Naive B cell (primary cell): ENCODE measurements around the gene TPCN2. TPM values are rescaled to one million over a fixed set of nuclear protein-coding genes. Genes with fewer than 3 reads are reported as not detected.
A peak's percentile ranks its signal among the peaks of the same experiment; 100 is the strongest.

Experiments
- ATAC-seq, 2 donors: fragments of 150-1000 bp; cut with Tn5 transposase; 2 replicates each; pipeline ENCODE4 v1.10.0; 2021; ENCODE audit warnings: low read depth in 2 of 2, mild to moderate bottlenecking in 2 of 2, moderate library complexity in 2 of 2
- DNase-seq: peaks from one replicate; pipeline ENCODE4 v3.0.0; 2022
- H3K27ac Mint-ChIP-seq, 6 donors: one replicate each; pipeline ENCODE4 v1.8.0; 2020 to 2022; ENCODE audit warnings: mild to moderate bottlenecking in 6 of 6, mixed read lengths in 6 of 6, moderate library complexity in 5 of 6, inconsistent platforms in 2 of 6
- H3K27me3 Mint-ChIP-seq, 3 donors: one replicate each; pipeline ENCODE4 v1.8.0; 2021 to 2022; ENCODE audit warnings: mixed read lengths in 3 of 3, mild to moderate bottlenecking in 1 of 3
- H3K36me3 Mint-ChIP-seq, 2 donors: one replicate each; pipeline ENCODE4 v1.8.0; 2020 to 2022; ENCODE audit warnings: mixed read lengths in 2 of 2, inconsistent platforms in 1 of 2, mild to moderate bottlenecking in 1 of 2
- H3K4me1 Mint-ChIP-seq, 3 donors: one replicate each; pipeline ENCODE4 v1.8.0; 2020 to 2022; ENCODE audit warnings: mixed read lengths in 3 of 3, inconsistent platforms in 1 of 3, mild to moderate bottlenecking in 1 of 3, moderate library complexity in 1 of 3
- H3K4me3 Mint-ChIP-seq, 8 donors: one replicate each; pipeline ENCODE4 v1.8.0; 2020 to 2022; ENCODE audit warnings: mild to moderate bottlenecking in 8 of 8, mixed read lengths in 8 of 8, moderate library complexity in 8 of 8, inconsistent platforms in 2 of 8
- H3K9me3 Mint-ChIP-seq, 7 donors: one replicate each; pipeline ENCODE4 v1.8.0; 2020 to 2022; ENCODE audit warnings: mixed read lengths in 7 of 7, mild to moderate bottlenecking in 5 of 7, inconsistent platforms in 2 of 7, moderate library complexity in 1 of 7
- polyA plus RNA-seq, 6 donors: library from polyadenylated mRNA; unstranded; fragments of 300-500 nt; fragmentation: Illumina TruSeq; gene quantifications; one replicate each; pipeline ENCODE4 v1.2.3, GENCODE V29; 2021; ENCODE audit warnings: low read depth in 6 of 6

TPCN2 gene
- polyA plus RNA-seq, 6 donors from 2014 or later, result 4.8 to 12.5 (median 6.9) TPM

DNA sequence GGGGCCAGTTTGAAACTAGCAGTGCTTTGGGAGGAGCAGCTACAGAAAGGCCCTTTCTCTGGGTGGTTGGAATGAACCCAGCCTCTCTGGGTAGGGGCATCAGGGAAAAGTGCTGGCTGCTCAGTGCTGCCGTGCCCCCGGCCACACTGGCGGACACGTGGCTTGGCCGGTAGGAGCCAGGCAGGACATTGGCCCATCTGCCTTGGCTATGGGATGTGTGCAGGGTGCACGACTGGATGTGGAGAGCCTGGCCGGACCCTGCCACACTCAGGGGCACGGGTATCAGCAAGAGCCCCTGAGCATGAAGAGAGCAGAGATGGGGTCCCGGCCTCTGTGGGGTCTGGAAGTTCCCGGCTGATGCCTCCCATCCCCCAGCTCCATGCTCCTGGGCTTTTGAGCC is 46.6 kb downstream of the TPCN2 start:
- no peaks in the 10 kb centered on the region for H3K27me3 Mint-ChIP-seq
- ATAC-seq (no peak), DNase-seq (no peak)
- peaks cover 3 to 10% of the 10 kb centered on the region in 2 donors for H3K36me3 Mint-ChIP-seq
- H3K4me1 Mint-ChIP-seq, result no peaks in the 10 kb centered on the region
- no peak overlapping the region for H3K4me3 Mint-ChIP-seq
- peaks cover 0 to 5% (median 0%) of the 10 kb centered on the region in 7 donors for H3K9me3 Mint-ChIP-seq
- H3K27ac Mint-ChIP-seq, result no peak overlapping the region

DNA sequence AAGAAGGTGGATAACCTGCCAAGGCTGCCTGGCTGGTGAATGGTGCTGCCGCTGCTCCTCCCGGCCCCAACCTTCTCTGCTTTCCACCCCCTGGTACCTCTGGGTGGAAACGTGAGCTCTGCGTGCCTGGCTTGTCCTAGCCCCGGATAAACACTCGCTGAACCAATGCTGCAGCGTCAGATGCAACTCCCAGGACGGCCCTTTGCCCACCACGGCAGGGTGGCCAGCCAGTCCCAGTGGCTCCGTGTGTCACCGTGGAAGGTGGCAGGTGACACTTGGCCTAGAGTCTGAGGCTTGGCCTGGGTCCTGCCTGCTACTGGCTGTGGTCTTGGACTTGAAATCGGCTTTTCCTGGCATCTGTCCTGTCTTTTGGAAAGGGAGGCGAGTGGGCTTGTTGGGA is 47.7 kb downstream of the TPCN2 start:
- H3K36me3 Mint-ChIP-seq, result peaks cover 0 to 10% of the 10 kb centered on the region in 2 donors
- H3K9me3 Mint-ChIP-seq, result peaks cover 0 to 5% (median 0%) of the 10 kb centered on the region in 7 donors
- ATAC-seq (no peak), DNase-seq (no peak)
- no peak overlapping the region for H3K27ac Mint-ChIP-seq
- peaks cover 0 to 2% (median 0%) of the 10 kb centered on the region in 3 donors for H3K4me1 Mint-ChIP-seq
- H3K27me3 Mint-ChIP-seq, result peaks cover 0 to 4% (median 0%) of the 10 kb centered on the region in 3 donors
- H3K4me3 Mint-ChIP-seq, result no peak overlapping the region

DNA sequence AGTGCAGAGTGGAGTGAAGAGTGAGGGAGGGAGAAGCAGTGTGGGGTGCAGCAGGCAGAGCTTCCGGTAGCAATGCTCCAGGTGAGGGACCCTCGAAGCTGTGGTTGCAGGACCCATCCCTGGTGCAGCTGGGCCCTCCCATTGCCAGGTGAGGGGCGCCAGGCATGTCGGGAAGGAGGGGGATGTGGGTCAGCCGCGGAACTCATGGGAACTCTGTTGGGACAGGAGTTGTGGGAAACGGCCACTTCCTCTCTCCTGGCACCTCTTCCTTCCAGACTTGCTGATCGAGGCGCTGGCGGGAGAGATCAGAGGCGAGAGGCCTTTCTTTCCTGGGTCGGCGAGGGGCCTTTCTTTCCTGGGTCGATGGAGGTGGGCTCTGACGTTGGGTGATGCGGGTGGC is 48.5 kb downstream of the TPCN2 start:
- DNase-seq, result no peak
- H3K4me3 Mint-ChIP-seq, result no peak overlapping the region
- H3K4me1 Mint-ChIP-seq, result peaks cover 0 to 4% (median 0%) of the 10 kb centered on the region in 3 donors
- peaks cover 0 to 5% of the 10 kb centered on the region in 2 donors for H3K36me3 Mint-ChIP-seq
- no peak for ATAC-seq
- H3K27me3 Mint-ChIP-seq, result peaks cover 0 to 5% (median 0%) of the 10 kb centered on the region in 3 donors
- H3K27ac Mint-ChIP-seq, result no peak overlapping the region
- H3K9me3 Mint-ChIP-seq, result no peaks in the 10 kb centered on the region

DNA sequence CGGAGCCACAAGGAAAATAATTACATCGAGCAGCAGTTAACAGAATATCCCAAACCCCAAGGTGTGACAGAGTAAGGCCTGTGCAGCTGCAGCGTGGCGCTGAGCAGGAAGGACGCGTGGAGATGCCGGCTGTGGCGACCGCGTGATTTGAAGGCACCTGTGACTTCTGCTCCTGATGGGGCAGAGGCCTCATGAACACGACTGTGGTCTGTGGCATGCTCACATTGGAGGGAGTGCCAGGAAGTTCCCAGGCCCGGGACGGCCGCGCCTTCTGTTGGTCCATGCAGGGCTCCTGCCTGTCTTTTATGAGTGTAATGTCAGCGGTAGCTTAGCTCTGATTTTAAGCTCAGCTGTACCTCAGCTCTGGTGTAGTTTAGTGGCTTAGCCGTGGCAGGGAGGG is 50.4 kb downstream of the TPCN2 start:
- ATAC-seq (no peak), DNase-seq (no peak)
- H3K4me1 Mint-ChIP-seq, result peaks cover 0 to 4% (median 0%) of the 10 kb centered on the region in 3 donors
- no peaks in the 10 kb centered on the region for H3K36me3 Mint-ChIP-seq
- peaks cover 0 to 14% (median 0%) of the 10 kb centered on the region in 3 donors for H3K27me3 Mint-ChIP-seq
- no peak overlapping the region for H3K4me3 Mint-ChIP-seq
- H3K9me3 Mint-ChIP-seq, result no peaks in the 10 kb centered on the region
- H3K27ac Mint-ChIP-seq, result peak overlapping the region in 1 of 6 donors; percentile 81

DNA sequence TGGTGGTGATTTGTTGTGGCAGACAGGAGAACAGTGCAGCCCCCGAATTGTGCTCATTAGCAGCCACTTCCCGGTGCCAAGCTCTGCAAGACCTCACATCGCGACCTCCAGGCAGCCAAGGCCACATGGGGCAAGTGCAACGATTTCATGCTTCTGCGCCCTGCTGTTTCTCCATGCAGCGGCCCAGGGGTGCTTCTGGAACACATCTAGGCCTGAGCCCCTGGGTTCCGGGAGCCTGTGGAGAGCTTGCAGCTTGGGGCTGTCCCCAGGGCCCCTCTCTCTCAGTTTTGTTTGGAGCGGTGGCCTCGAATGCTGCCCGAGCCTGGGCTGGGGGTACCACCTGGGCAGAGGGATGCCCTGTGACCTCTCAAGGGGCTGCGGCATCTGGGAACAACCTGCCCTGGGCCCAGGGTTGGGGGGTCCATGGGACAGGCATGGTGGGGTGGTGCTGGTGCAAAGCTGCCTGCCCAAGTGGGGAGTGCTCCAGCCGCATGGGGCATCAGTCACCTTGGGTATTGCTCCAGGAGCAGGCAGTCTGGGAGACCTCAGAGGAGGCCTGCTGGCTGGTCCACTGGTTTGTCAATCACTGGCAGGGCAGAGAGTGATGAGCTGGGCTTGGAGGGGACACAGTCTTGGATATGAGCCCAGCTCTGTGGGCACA is 51.9 kb downstream of the TPCN2 start:
- no peak overlapping the region for H3K27ac Mint-ChIP-seq
- H3K27me3 Mint-ChIP-seq, result peaks cover 0 to 14% (median 0%) of the 10 kb centered on the region in 3 donors
- no peak overlapping the region for H3K4me3 Mint-ChIP-seq
- peaks cover 0 to 4% (median 0%) of the 10 kb centered on the region in 3 donors for H3K4me1 Mint-ChIP-seq
- H3K9me3 Mint-ChIP-seq, result no peaks in the 10 kb centered on the region
- H3K36me3 Mint-ChIP-seq, result no peaks in the 10 kb centered on the region
- DNase-seq (no peak), ATAC-seq (no peak)

DNA sequence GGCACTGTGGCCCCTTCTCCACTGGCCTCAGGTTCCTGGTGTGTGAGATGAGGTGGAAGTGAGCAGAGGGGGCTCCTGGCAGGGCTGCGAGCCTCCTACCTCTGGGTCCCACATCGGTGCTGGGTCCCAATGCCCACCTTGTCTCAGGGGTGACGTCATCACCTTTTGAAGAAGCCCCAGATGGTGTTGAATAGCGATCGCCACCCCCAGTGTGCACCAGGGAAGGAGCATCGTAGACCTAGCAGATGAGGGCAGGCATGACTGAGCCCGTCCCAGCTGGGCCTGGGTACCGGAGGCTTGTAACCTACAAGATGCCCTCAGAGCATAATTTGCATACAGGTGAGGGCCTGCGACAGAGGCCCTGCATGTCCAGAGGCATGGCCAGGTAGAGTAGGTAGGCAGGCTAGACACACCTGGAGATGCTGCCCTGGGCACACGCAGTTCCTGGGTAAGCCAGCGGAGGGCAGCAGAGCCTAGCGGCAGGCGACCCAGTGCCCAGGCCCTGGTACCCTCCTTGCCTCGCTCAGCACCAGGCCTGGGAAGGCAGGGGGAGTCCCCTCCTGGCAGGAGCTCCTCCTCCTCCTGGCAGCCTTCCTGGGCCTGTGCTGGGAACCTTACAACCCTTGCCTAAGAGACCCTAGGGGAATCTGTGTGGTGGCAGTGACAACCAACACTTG is 52.5 kb downstream of the TPCN2 start:
- no peak overlapping the region for H3K4me3 Mint-ChIP-seq
- DNase-seq (peak; percentile 72), ATAC-seq (peak; percentile 90 to 95)
- H3K27ac Mint-ChIP-seq, result peak overlapping the region in 1 of 6 donors; percentile 76
- no peaks in the 10 kb centered on the region for H3K9me3 Mint-ChIP-seq
- H3K36me3 Mint-ChIP-seq, result no peaks in the 10 kb centered on the region
- peaks cover 0 to 14% (median 0%) of the 10 kb centered on the region in 3 donors for H3K27me3 Mint-ChIP-seq
- H3K4me1 Mint-ChIP-seq, result peaks cover 0 to 4% (median 0%) of the 10 kb centered on the region in 3 donors

DNA sequence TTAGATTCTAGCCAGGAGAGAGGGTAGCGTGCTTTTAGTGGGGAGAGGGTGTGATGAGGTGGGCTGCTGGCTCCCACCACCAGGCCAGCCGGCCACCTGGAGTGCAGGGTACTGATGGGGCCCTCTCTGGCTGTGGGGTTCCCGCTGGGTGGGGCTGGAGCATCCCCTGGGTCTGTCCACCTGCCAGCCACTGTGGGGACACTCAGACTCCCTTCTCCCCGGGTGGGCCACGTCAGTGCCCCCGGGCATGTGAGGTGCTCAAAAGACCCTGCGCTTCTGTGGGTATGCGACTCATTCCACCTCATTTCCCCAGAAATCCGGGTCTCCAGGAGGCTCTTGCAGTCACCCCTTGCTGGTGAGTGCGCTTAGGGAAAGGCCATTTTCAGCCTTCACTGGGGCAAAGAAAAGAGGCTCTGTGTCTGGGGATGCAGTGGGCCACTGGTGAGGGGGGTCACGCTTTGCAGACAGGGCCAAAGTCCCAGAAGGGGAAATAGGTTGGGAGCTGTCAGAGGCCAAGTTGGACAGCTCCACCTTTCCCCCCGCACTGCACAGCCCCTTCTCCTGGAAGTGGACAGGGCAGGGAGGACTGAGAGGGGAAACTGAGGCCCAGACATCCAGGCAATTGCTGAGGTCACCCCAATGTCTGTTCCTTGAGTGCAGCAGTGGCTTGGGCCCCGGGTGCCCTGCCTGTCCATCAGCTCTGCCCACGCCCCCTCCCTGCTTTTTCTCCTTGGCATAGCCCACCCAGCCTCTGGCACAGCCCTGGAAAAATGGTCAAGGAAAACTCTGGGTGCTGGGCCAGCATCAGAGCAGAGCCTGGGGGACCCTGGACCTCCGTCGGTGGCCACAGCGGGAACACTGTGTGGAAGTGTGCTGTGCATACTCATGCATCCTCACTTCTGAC is 53.3 kb downstream of the TPCN2 start:
- H3K36me3 Mint-ChIP-seq, result no peaks in the 10 kb centered on the region
- peak overlapping the region in 1 of 6 donors; percentile 76 for H3K27ac Mint-ChIP-seq
- DNase-seq (no peak), ATAC-seq (no peak)
- H3K9me3 Mint-ChIP-seq, result no peaks in the 10 kb centered on the region
- H3K4me3 Mint-ChIP-seq, result no peak overlapping the region
- H3K27me3 Mint-ChIP-seq, result peaks cover 0 to 19% (median 0%) of the 10 kb centered on the region in 3 donors
- H3K4me1 Mint-ChIP-seq, result peaks cover 0 to 4% (median 0%) of the 10 kb centered on the region in 3 donors

DNA sequence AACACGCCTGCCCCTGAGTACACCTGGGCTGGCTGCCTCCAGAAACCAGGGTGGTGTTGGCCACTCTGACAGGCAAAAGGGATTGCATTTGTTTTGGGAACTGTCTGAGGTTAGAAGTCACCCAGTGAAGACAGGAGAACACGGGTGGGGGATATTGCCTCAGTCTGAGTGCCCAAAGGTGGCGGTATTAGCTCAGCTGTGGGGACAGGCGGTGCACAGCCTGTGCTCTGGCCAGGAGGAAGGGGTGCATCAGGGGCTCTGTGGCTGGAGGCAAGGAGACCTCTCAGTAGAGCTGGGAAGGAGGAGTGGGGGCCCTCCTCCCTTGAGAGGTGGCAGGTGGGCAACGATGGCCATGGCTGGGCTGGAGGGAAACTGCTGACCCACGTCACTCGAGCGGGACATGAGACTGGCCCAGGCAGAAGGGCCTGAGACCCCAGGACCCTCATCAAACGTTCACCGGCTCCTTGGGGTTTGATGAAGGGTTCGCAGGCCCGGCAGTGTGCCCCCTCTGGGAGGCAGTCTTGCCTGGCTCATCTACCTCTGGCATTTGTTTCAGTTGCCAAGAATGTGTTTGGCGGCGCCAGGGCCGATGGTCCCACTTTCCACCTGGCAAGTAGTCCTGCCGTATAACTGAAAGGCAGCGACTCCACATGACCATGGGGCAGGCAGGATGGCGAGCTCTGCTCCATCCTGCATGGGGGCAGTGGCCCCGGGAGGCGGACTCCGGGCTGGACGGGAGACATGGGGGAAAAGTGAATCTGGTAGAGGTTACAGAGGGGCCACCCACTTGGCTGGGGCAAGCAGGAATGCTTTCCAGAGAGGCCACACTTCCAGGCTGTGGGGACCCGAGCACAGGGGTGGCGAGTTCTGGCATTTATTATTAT is 54.2 kb downstream of the TPCN2 start:
- H3K4me3 Mint-ChIP-seq, result no peak overlapping the region
- peaks cover 0 to 2% of the 10 kb centered on the region in 2 donors for H3K36me3 Mint-ChIP-seq
- H3K4me1 Mint-ChIP-seq, result peaks cover 0 to 4% (median 0%) of the 10 kb centered on the region in 3 donors
- ATAC-seq (no peak), DNase-seq (no peak)
- peaks cover 0 to 22% (median 4%) of the 10 kb centered on the region in 3 donors for H3K27me3 Mint-ChIP-seq
- H3K9me3 Mint-ChIP-seq, result peaks cover 0 to 3% (median 0%) of the 10 kb centered on the region in 7 donors
- peak overlapping the region in 1 of 6 donors; percentile 81 for H3K27ac Mint-ChIP-seq

DNA sequence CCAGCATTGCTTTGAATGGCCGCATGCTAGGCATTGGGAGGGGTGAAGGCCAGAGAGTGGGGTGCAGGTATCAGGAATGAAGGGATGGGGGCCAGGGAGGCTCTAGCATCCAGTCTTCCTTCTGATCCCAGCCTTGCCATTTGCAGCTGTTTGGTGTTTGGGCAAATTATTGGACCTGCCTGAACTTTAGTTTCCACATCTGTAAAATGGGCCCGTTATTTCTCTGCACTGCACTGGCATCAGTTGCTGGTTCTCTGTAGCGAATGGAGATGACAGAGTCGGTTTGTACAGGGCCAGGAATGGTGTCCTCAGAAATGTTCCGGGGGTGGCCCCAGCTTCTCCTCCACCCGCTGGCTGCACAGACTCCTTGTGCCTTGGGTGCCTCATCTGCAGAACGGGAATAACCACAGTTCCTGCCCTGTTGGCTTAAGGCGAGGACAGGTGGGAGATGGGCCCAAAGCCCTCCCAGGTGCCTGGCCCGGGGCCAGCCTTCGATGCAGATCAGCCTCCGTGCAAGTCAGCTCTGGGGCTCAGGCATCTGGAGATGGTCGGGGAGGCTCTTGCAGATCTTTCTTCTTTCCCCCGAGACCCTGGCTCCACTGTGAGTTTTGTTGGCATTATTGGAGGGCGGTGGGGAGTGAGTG is 55.6 kb downstream of the TPCN2 start:
- Mint-ChIP-seq H3K27ac (no peak overlapping the region), H3K36me3 (peaks cover 0 to 9% of the 10 kb centered on the region in 2 donors), H3K4me3 (peak overlapping the region in 1 of 8 donors; percentile 44), H3K27me3 (peaks cover 0 to 26% (median 9%) of the 10 kb centered on the region in 3 donors), H3K9me3 (peaks cover 0 to 5% (median 2%) of the 10 kb centered on the region in 7 donors), H3K4me1 (peaks cover 0 to 4% (median 0%) of the 10 kb centered on the region in 3 donors)
- DNase-seq (no peak), ATAC-seq (no peak)

DNA sequence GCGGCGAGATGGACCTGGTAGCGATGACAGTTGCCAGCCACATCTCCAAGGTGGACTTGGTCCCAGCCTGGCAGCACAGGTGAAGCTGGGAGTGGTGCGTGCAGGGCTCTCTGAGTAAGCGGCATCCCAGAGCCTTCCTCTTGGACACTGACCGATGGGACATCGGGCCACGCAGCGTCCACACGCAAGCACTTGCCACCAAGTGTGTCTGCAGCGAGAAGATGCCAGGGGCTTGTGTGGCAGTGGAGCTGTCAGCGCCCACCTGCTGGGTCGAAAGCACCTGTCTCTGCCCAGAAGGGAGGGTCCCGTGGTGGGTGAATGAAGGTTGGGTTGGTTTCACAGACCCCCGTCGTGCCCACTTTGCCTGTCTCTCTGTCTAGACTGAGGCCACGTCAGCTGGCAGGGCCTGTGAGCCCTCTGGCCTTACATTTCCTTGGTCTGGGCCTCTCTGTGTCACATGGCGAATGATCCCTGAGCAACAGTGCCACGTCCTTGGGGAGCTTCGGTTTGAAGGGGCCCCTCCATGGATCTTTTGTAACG is 56.2 kb downstream of the TPCN2 start:
- Mint-ChIP-seq H3K4me3 (no peak overlapping the region), H3K27ac (no peak overlapping the region), H3K9me3 (peaks cover 0 to 5% (median 2%) of the 10 kb centered on the region in 7 donors), H3K27me3 (peaks cover 0 to 26% (median 9%) of the 10 kb centered on the region in 3 donors), H3K4me1 (peaks cover 0 to 4% (median 0%) of the 10 kb centered on the region in 3 donors), H3K36me3 (peaks cover 0 to 9% of the 10 kb centered on the region in 2 donors)
- no peak for ATAC-seq
- no peak for DNase-seq

DNA sequence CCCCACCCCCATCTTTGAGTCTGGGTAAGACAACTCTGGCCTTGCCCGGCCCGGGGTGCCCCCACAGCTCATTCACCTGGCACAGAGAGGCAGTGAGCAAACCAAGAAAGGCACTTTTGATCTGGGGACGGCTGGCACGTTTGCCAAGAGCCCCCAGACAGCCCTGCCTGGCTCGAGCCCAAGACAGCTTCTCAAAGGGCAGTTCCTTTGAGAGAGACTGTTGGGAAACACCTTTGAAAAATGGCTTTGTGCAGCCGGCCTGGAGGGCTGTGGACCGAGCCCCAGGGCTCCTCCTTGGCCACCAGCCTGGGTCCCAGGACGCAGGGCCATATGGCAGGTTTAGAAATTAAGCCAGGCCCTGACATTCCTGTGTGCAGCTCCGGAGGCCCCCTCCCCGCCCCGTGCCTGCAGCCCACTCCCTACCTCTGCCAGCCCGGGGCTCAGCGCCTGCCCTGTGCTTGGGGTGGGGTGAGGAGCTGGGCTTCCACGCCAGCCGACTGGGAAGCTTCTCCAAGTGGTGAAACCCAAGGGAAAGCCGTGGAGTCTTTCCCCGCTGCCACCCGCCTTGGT is 56.8 kb downstream of the TPCN2 start:
- Mint-ChIP-seq H3K36me3 (peaks cover 0 to 9% of the 10 kb centered on the region in 2 donors), H3K9me3 (peaks cover 0 to 9% (median 3%) of the 10 kb centered on the region in 7 donors), H3K27ac (no peak overlapping the region), H3K4me3 (no peak overlapping the region), H3K4me1 (peaks cover 0 to 4% (median 3%) of the 10 kb centered on the region in 3 donors), H3K27me3 (peaks cover 0 to 26% (median 9%) of the 10 kb centered on the region in 3 donors)
- DNase-seq (no peak), ATAC-seq (no peak)
